Thyroid gland (tissue), 4 donors: ENCODE data around the gene SELENBP1.

ENCODE experiments used
- POLR2A ChIP-seq, 2 donors: fragments of 450-650 bp; IDR thresholded peaks; one replicate each; pipeline ENCODE4 v1.6.1; 2017; ENCODE audit warnings: antibody characterized with exemption in 2 of 2, mild to moderate bottlenecking in 2 of 2, moderate library complexity in 1 of 2
- TF ChIP-seq, protein P1 (sequence below), 6 experiments: fragments of 200-600 bp in 3 of 6; fragments of 450-650 bp in 3 of 6; sonication (generic) in 3 of 6; IDR thresholded peaks; one replicate each; pipeline ENCODE4 v1.5.1; 2016 to 2019; ENCODE audit warnings: antibody characterized with exemption in 6 of 6, mild to moderate bottlenecking in 2 of 6, inconsistent platforms in 1 of 6, moderate library complexity in 1 of 6

DNA sequence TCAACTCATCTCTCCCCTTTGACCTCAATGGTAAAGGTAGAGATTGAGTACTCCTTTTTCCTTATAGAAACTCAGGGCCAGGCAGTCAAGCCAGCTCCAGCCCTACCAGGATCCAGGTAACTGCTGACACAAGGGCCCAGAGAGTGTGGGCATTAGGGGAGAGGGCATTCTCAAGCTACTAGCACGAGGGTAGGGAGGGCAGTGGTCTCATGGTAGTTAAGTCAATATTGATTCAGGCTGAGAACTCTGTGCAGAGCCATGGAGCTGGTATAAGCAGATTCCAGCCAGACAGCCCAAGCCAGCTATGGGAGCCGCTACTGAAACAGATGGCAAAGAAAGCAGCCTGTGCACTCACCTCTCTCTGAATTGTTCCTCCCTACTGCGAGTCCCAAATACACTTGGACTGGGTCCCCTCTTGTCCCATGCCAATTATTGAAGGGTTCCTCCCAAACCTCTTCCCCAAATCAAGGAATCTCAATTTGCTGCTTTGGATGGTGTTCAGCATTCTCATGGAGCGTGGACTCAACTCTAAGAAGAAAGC is 48.0 kb downstream of the SELENBP1 start:
- TF ChIP-seq, protein P1, sequence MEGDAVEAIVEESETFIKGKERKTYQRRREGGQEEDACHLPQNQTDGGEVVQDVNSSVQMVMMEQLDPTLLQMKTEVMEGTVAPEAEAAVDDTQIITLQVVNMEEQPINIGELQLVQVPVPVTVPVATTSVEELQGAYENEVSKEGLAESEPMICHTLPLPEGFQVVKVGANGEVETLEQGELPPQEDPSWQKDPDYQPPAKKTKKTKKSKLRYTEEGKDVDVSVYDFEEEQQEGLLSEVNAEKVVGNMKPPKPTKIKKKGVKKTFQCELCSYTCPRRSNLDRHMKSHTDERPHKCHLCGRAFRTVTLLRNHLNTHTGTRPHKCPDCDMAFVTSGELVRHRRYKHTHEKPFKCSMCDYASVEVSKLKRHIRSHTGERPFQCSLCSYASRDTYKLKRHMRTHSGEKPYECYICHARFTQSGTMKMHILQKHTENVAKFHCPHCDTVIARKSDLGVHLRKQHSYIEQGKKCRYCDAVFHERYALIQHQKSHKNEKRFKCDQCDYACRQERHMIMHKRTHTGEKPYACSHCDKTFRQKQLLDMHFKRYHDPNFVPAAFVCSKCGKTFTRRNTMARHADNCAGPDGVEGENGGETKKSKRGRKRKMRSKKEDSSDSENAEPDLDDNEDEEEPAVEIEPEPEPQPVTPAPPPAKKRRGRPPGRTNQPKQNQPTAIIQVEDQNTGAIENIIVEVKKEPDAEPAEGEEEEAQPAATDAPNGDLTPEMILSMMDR (IDR thresholded peaks at IDR 0.05): no peak
- TF ChIP-seq POLR2A (IDR thresholded peaks at IDR 0.05): no peak
